Measurements from ENCODE around the gene CRADD. TPM values are rescaled to one million over a fixed set of nuclear protein-coding genes. Genes with fewer than 3 reads are reported as not detected.

Gene CRADD
- total RNA-seq, 1 donor from 2014 or later, result 13.1 TPM

DNA sequence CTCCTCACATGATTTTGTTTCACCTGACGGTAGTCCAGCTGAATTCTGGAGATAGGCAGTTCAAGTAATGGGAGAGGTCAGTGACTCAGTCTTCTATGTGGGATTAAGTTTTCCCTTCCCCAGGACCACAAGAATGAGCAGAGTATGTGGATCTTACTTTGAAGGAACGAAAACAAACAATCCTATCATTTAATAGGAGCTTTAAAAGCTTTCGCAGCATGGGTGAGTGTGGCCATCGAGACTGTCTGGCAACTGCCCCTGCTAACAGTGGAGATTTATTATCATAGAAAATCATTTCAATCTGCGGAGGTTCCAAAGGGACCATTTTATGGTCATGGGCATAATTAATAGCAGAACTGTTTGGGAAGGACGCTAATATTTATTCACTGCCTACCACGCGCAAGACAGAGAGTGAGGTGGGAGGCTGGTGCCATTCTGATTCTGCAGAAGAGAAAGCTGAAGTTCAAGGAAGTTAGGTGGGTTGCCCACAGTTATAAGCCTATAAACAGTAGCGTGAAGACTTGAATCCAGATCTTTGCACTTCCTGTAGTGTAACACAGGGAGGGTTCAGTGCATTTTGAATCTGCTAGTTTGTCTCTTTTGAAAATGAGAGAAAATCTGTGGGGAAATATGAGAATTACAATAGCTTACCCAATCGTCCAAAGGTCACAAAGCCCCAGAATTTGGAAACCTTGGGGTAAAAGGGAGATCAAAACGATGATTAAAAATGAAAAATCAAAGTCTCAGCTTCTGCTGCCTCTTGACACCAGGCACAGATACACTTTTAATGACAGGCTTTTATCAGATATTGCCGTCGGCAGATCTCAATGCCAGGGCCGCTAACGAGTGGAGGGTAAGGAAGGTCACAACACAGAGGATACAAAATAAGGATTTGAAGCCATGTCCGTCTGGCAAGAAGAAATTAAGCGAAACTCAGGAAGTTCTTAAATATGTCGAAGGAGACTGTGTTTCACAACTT, 209.6 kb downstream of the CRADD start:
- intact Hi-C loops (cut with micrococcal nuclease), result loop anchor here (10.0 kb wide), 1 partner anchor 218 kb away; no protein-coding TSS in a partner anchor

GRCh38 chr12:93888964-93889363, 211.8 kb downstream of the CRADD start:
- intact Hi-C loops (cut with micrococcal nuclease), result loop anchor here (10.0 kb wide), 1 partner anchor 216 kb away; no protein-coding TSS in a partner anchor

DNA sequence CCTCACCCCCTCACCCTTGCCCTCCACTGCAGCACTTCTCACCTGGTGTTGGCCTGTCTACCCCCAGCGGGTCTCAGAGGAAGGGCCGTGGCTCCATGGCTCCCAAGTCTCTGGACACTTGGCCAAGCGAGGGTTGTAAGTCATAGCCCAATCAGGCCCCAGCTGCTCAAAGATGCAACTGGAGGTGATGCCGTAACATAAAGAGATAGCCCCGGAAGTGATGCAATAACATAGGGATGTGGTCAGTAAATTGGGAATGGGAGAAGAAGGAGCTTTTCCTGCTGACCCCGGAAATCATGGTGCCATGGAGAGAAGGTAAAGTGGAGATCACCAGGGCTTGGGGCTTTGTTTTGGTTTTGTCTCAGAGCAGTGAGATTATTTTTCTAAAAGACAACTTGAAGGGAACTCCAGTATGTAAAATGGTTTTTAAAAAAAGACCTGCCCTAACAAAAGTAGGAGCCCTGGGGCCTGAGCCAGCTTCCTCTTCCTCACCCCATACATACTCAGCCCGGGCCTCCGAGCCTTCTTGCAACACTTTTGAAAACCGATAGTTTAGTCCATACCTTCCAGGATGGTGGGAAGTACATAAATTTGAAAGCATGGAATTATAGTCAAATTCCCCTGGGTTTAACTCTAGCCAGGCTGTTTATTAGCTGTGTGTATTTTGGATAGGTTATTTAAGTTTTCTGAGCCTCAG, 212.5 kb downstream of the CRADD start:
- intact Hi-C loops (cut with micrococcal nuclease), result loop anchor here (10.0 kb wide), 1 partner anchor 215 kb away; no protein-coding TSS in a partner anchor

DNA sequence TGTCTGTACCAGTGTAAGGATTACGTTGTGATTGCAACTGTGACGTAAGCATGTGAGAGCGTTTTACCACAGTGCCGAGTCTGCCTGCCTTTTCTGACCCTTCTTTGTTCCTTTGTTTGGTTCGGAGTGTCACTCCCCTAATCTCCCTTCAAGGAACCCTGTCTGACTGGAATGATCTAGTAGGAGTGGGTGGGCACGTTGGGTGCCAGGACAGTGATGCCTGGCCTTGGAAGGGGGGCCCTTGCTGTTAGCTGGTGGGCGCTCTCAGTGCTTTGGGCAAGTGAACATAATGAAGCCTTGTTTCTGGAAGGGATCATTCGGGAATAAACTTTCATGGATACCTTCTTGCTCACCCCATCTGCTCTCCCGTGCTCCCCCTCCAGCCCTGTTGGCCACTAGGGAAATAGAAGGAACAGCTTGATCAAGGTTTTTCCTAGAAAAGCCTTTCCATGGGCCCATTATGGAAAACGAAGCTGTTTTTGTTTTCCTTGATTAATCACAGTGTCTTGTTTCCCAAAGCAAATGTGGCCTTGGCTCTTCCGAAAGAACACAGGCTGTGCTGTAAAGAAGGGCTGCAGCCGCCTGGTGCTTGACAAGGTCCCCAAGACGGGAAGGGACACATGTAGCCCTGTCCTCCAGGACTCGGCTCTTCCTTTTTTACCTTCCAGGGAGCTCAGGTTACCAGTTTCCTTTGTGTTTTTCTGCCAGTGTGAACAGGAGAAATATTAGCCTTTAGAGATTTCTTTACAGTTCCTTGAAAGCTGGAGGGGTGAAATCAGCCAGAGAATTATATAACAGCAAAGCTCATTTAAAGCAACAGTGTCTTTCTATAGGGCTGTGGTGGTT, 215.5 kb downstream of the CRADD start:
- intact Hi-C loops (cut with micrococcal nuclease), result no loop called here

GRCh38 chr12:93894391-93895088, 217.4 kb downstream of the CRADD start:
- intact Hi-C loops (cut with micrococcal nuclease), result loop anchor here (5.0 kb wide), 1 partner anchor 217 kb away; the partner anchor contains the start of gene CRADD

GRCh38 chr12:93895089-93895445, 217.9 kb downstream of the CRADD start:
- intact Hi-C loops (cut with micrococcal nuclease), result loop anchor here (5.0 kb wide), 1 partner anchor 218 kb away; the partner anchor contains the start of gene CRADD

DNA sequence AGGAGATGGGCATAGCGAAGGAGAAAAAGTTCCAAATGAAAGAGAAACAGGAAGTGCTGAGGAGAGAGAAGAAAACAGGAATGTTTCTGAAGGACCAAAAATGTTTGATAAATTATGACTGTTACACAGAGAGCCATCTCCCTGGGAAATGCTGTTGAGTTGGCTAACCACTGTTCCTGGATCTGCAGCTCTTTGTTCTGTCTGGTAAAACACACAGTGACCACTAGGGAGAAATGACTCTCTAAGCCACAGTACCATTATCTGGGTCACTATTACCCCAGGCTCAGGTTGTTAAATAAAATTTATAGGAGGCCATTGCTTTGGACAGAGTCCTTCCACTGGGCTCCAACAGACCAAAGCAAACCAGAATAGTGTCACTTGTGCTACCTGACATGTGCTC, 219.3 kb downstream of the CRADD start:
- intact Hi-C loops (cut with micrococcal nuclease), result loop anchor here (5.0 kb wide), 1 partner anchor 219 kb away; the partner anchor contains the start of gene CRADD

GRCh38 chr12:93896952-93897351, 219.8 kb downstream of the CRADD start:
- intact Hi-C loops (cut with micrococcal nuclease), result loop anchor here (5.0 kb wide), 1 partner anchor 220 kb away; the partner anchor contains the start of gene CRADD

- intact Hi-C loops (cut with micrococcal nuclease), result no loop called here
Measured at GRCh38 chr12:93901739-93902138, 224.6 kb downstream of the CRADD start.

DNA sequence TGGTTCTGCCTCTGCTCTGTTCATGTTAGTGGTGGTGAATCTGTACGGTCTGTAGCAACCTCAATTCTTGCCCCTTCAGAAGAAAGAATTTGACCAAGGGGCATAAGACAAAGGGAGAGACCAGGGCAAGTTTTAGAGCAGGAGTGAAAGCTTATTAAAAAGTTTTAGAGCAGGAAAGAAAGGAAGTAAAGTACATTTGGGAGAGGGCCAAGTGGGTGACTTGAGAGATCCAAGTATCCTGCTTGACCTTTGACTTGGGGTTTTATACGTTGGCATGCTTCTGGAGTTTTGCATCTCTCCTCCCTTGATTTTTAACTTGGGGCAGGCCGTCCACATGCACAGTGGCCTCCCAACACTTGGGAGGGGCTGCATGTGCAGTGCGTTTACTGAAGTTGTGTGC, 225.0 kb downstream of the CRADD start:
- intact Hi-C loops (cut with micrococcal nuclease), result no loop called here

- intact Hi-C loops (cut with micrococcal nuclease), result no loop called here
Measured at GRCh38 chr12:93902736-93903562, 225.8 kb downstream of the CRADD start.

GRCh38 chr12:93904124-93904523, 226.9 kb downstream of the CRADD start:
- intact Hi-C loops (cut with micrococcal nuclease), result no loop called here

DNA sequence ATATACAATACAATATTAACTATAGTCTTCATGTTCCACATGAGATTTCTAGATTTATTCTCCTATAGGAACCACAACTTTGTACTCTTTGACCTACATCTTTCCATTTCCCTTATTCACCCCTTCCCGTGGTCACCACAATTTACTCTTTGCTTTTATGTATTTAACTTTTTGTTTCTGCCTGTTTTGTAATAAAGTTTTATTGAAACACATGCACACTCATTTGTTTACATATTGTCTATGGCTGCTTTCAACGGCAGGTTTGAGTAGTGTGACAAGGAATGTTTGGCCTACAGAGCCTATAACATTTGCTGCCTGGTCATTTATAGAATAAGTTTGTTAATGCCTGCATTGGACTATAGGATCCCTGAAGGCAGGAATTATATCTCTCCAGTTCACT, 231.1 kb downstream of the CRADD start:
- intact Hi-C loops (cut with micrococcal nuclease), result no loop called here

DNA sequence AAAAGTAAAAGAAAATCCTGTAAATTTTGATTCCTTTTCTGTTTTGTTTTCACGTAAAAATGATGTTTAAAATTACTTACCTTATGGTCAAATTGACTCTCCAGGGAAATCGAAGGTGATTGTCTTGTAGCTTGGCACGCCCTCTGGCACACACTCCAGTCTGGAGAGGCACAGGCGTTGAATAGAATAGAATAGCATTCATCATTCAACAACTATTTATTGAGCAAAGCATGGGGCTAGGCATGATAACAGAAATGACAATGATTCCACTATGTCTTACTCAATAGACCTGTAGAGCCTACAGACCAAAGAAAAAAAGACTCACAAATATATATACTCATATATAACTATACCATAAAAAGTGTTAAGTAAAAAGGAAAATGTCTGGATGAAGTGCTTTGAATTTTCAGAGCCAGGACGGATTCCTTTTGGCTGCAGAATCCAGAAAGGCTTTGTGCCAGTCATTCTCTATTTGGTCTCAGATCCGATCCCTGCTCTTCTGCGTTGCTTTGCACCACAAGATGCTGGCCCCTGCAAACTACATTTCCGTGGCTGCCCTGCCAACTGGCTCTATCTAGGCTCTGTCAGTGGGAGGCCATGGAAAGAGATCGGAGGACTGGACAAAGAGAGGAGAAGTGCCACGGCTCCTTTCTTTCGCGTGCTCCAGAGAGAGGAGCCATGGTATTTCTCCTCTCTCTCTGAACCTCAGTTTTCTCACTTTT, 231.8 kb downstream of the CRADD start:
- intact Hi-C loops (cut with micrococcal nuclease), result no loop called here

- intact Hi-C loops (cut with micrococcal nuclease), result no loop called here
Measured at GRCh38 chr12:93911396-93911795, 234.2 kb downstream of the CRADD start.

DNA sequence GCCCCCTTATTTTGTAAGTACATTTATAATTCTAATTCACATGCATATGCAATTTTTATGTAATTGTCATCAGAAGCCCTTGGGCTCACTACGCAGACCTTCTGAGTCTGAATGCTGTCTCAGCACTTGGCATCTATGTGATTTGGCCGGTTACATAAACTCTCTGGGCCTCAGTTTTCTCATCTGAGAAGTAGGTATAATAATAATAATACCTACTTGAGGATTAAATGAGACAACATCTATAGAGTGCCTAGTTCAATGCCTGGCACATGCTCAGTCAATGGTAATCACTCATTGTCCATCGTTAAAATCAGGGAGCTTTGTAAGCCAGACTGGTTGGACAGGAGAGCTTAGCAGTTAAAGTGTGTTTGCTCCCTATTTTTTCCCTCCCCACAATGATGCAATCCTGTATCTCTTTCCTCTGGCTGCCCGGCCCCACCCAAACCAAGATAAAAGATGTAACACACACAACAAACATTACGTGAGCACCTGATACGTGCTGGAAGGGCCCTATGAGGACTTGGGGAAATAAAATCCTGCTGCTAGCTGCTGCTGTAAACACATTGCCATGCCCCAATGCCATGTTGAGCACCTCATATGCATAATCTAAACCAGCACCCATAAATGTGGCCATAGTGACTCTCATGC, 235.0 kb downstream of the CRADD start:
- intact Hi-C loops (cut with micrococcal nuclease), result no loop called here

- intact Hi-C loops (cut with micrococcal nuclease), result no loop called here
Measured at GRCh38 chr12:93913845-93914244, 236.7 kb downstream of the CRADD start.

GRCh38 chr12:93914281-93914680, 237.1 kb downstream of the CRADD start:
- intact Hi-C loops (cut with micrococcal nuclease), result no loop called here
